GM12864 (cell line): ENCODE results near the gene PCNT.

Source experiments
- DNase-seq: peaks from one replicate; pipeline ENCODE4 v3.0.0-alpha.2; 2011; ENCODE audit warnings: low read depth
- H3K4me3 ChIP-seq: 2 replicates; pipeline ENCODE4 v1.5.1; 2011; ENCODE audit warnings: mild to moderate bottlenecking, low read depth, low read length, control low read depth
- CTCF ChIP-seq: IDR thresholded peaks from 2 replicates; pipeline ENCODE4 v1.5.1; 2011; ENCODE audit warnings: low read depth, mild to moderate bottlenecking, moderate library complexity, low read length, control low read depth, inconsistent platforms; ENCODE audit errors: missing control alignments

PCNT gene

GRCh38 chr21:46329796-46330195, 5.8 kb downstream of the PCNT start:
- H3K4me3 ChIP-seq, result no peak overlapping the region
- TF ChIP-seq CTCF, result no peak
- no peak for DNase-seq

GRCh38 chr21:46334351-46335140, 10.6 kb downstream of the PCNT start:
- DNase-seq, result no peak
- TF ChIP-seq CTCF, result no peak
- H3K4me3 ChIP-seq, result no peak overlapping the region

- no peak for TF ChIP-seq CTCF
- no peak for DNase-seq
- no peak overlapping the region for H3K4me3 ChIP-seq
These were observed 12.6 kb downstream of the PCNT start for GRCh38 chr21:46336603-46337002.

GRCh38 chr21:46340998-46341397, 17.0 kb downstream of the PCNT start:
- TF ChIP-seq CTCF, result no peak
- no peak overlapping the region for H3K4me3 ChIP-seq
- DNase-seq, result no peak

GRCh38 chr21:46344219-46344915, 20.4 kb downstream of the PCNT start:
- H3K4me3 ChIP-seq, result no peak overlapping the region
- TF ChIP-seq CTCF, result no peak
- DNase-seq, result no peak

GRCh38 chr21:46345861-46346260, 21.9 kb downstream of the PCNT start:
- H3K4me3 ChIP-seq, result no peak overlapping the region
- no peak for TF ChIP-seq CTCF
- no peak for DNase-seq
